Immature natural killer cell (primary cell): Measurements from ENCODE around the gene PPY. TPM values are rescaled to one million over a fixed set of nuclear protein-coding genes. Genes with fewer than 3 reads are reported as not detected.
A peak's percentile ranks its signal among the peaks of the same experiment; 100 is the strongest.

Experiments used
- DNase-seq, 3 donors: peaks; one replicate each; pipeline ENCODE4 v3.0.0; 2022; ENCODE audit warnings: mixed read lengths in 1 of 3
- H3K27ac Mint-ChIP-seq, 6 donors: one replicate each; pipeline ENCODE4 v1.8.0; 2020; ENCODE audit warnings: mixed read lengths in 6 of 6, mild to moderate bottlenecking in 5 of 6, inconsistent platforms in 4 of 6, moderate library complexity in 3 of 6
- H3K27me3 Mint-ChIP-seq, 3 donors: one replicate each; pipeline ENCODE4 v1.8.0; 2020 to 2021; ENCODE audit warnings: low read depth in 3 of 3, mild to moderate bottlenecking in 3 of 3, mixed read lengths in 3 of 3, moderate library complexity in 3 of 3, inconsistent platforms in 1 of 3
- H3K36me3 Mint-ChIP-seq, 3 donors: one replicate each; pipeline ENCODE4 v1.8.0; 2020; ENCODE audit warnings: mixed read lengths in 3 of 3, inconsistent platforms in 2 of 3, mild to moderate bottlenecking in 2 of 3
- H3K4me1 Mint-ChIP-seq, 2 donors: one replicate each; pipeline ENCODE4 v1.8.0; 2020; ENCODE audit warnings: inconsistent platforms in 2 of 2, mild to moderate bottlenecking in 2 of 2, mixed read lengths in 2 of 2, moderate library complexity in 1 of 2
- H3K4me3 Mint-ChIP-seq, 5 donors: one replicate each; pipeline ENCODE4 v1.8.0; 2020; ENCODE audit warnings: mild to moderate bottlenecking in 5 of 5, mixed read lengths in 5 of 5, inconsistent platforms in 3 of 5, moderate library complexity in 3 of 5
- H3K9me3 Mint-ChIP-seq, 6 donors: one replicate each; pipeline ENCODE4 v1.8.0; 2020; ENCODE audit warnings: mild to moderate bottlenecking in 6 of 6, mixed read lengths in 6 of 6, inconsistent platforms in 4 of 6, moderate library complexity in 3 of 6
- polyA plus RNA-seq, 3 donors: library from polyadenylated mRNA; unstranded; fragments of 300-500 nt; fragmentation: Illumina TruSeq; gene quantifications; one replicate each; pipeline ENCODE4 v1.2.3, GENCODE V29; 2021

Gene PPY
- polyA plus RNA-seq, 3 donors from 2014 or later: not detected

GRCh38 chr17:43913584-43913983 lies 28.7 kb downstream of the PPY start:
- Mint-ChIP-seq H3K4me1 (peaks cover 13% of the 10 kb centered on the region in 2 donors), H3K9me3 (no peaks in the 10 kb centered on the region), H3K27me3 (peaks cover 2 to 11% (median 5%) of the 10 kb centered on the region in 3 donors), H3K27ac (no peak overlapping the region), H3K36me3 (no peaks in the 10 kb centered on the region), H3K4me3 (no peak overlapping the region)
- DNase-seq: no peak

GRCh38 chr17:43912635-43913304 lies 29.5 kb downstream of the PPY start:
- Mint-ChIP-seq H3K27ac (no peak overlapping the region), H3K36me3 (no peaks in the 10 kb centered on the region), H3K4me3 (no peak overlapping the region), H3K27me3 (peaks cover 2 to 16% (median 5%) of the 10 kb centered on the region in 3 donors), H3K9me3 (no peaks in the 10 kb centered on the region), H3K4me1 (peaks cover 13 to 18% of the 10 kb centered on the region in 2 donors)
- no peak for DNase-seq

GRCh38 chr17:43911904-43912303 lies 30.4 kb downstream of the PPY start:
- no peaks in the 10 kb centered on the region for H3K36me3 Mint-ChIP-seq
- H3K4me1 Mint-ChIP-seq: peaks cover 7 to 11% of the 10 kb centered on the region in 2 donors
- H3K27me3 Mint-ChIP-seq: peaks cover 2 to 16% (median 6%) of the 10 kb centered on the region in 3 donors
- no peak overlapping the region for H3K4me3 Mint-ChIP-seq
- H3K9me3 Mint-ChIP-seq: no peaks in the 10 kb centered on the region
- DNase-seq: no peak
- H3K27ac Mint-ChIP-seq: no peak overlapping the region

- H3K4me1 Mint-ChIP-seq: peaks cover 9 to 15% of the 10 kb centered on the region in 2 donors
- H3K27ac Mint-ChIP-seq: no peak overlapping the region
- peaks cover 2 to 18% (median 10%) of the 10 kb centered on the region in 3 donors for H3K27me3 Mint-ChIP-seq
- no peaks in the 10 kb centered on the region for H3K36me3 Mint-ChIP-seq
- no peak for DNase-seq
- no peaks in the 10 kb centered on the region for H3K9me3 Mint-ChIP-seq
- H3K4me3 Mint-ChIP-seq: no peak overlapping the region
Measured at GRCh38 chr17:43909537-43910231, 32.6 kb downstream of the PPY start.

- H3K27ac Mint-ChIP-seq: no peak overlapping the region
- H3K36me3 Mint-ChIP-seq: no peaks in the 10 kb centered on the region
- H3K9me3 Mint-ChIP-seq: no peaks in the 10 kb centered on the region
- peaks cover 6 to 23% (median 10%) of the 10 kb centered on the region in 3 donors for H3K27me3 Mint-ChIP-seq
- DNase-seq: no peak
- peak overlapping the region in 3 of 5 donors; percentile 24 to 57 (median 36) for H3K4me3 Mint-ChIP-seq
- peaks cover 9 to 15% of the 10 kb centered on the region in 2 donors for H3K4me1 Mint-ChIP-seq
Measured at GRCh38 chr17:43907998-43908721, 34.1 kb downstream of the PPY start.

- Mint-ChIP-seq H3K36me3 (no peaks in the 10 kb centered on the region), H3K4me3 (peak within 1 kb of the TSS; percentile 62 to 78 (median 75)), H3K27me3 (peaks cover 6 to 23% (median 10%) of the 10 kb centered on the region in 3 donors), H3K4me1 (peaks cover 9 to 15% of the 10 kb centered on the region in 2 donors), H3K27ac (peak within 1 kb of the TSS in 1 of 6 donors; percentile 26), H3K9me3 (no peaks in the 10 kb centered on the region)
- DNase-seq: peak in 2 of 3 donors; percentile 18 to 25
Measured at GRCh38 chr17:43907425-43907981, 34.8 kb downstream of the PPY start, which contains the start of gene MPP2. Gene MPP2, minus strand, starts transcription at chr17:43907536. Its CDS starts 3,076 bp downstream, at chr17:43904460.

GRCh38 chr17:43906951-43907424 lies 35.3 kb downstream of the PPY start:
- Mint-ChIP-seq H3K27me3 (peaks cover 6 to 23% (median 10%) of the 10 kb centered on the region in 3 donors), H3K4me1 (peaks cover 9 to 15% of the 10 kb centered on the region in 2 donors), H3K9me3 (no peaks in the 10 kb centered on the region), H3K27ac (no peak overlapping the region), H3K36me3 (no peaks in the 10 kb centered on the region), H3K4me3 (peak overlapping the region; percentile 62 to 78 (median 75))
- no peak for DNase-seq

- H3K9me3 Mint-ChIP-seq: no peaks in the 10 kb centered on the region
- peak overlapping the region; percentile 62 to 78 (median 75) for H3K4me3 Mint-ChIP-seq
- H3K36me3 Mint-ChIP-seq: no peaks in the 10 kb centered on the region
Measured at GRCh38 chr17:43905985-43906852, 36.1 kb downstream of the PPY start.

GRCh38 chr17:43905400-43905984 lies 36.8 kb downstream of the PPY start:
- Mint-ChIP-seq H3K36me3 (no peaks in the 10 kb centered on the region), H3K27me3 (peaks cover 6 to 23% (median 12%) of the 10 kb centered on the region in 3 donors), H3K27ac (no peak overlapping the region), H3K4me1 (peaks cover 9 to 19% of the 10 kb centered on the region in 2 donors), H3K4me3 (no peak overlapping the region), H3K9me3 (no peaks in the 10 kb centered on the region)
- no peak for DNase-seq

More at GRCh38 chr17:43905985-43906852, 36.1 kb downstream of the PPY start:
- DNase-seq: peak in 2 of 3 donors; percentile 12 to 24
- peaks cover 9 to 15% of the 10 kb centered on the region in 2 donors for H3K4me1 Mint-ChIP-seq
- peak overlapping the region in 1 of 6 donors; percentile 26 for H3K27ac Mint-ChIP-seq
- H3K27me3 Mint-ChIP-seq: peaks cover 6 to 23% (median 10%) of the 10 kb centered on the region in 3 donors

- Mint-ChIP-seq H3K4me1 (peaks cover 9 to 11% of the 10 kb centered on the region in 2 donors), H3K9me3 (no peaks in the 10 kb centered on the region), H3K4me3 (no peak overlapping the region), H3K36me3 (no peaks in the 10 kb centered on the region), H3K27ac (no peak overlapping the region), H3K27me3 (peaks cover 9 to 22% (median 10%) of the 10 kb centered on the region in 3 donors)
- no peak for DNase-seq
Measured at GRCh38 chr17:43901861-43902589, 40.3 kb downstream of the PPY start.

- Mint-ChIP-seq H3K27me3 (peaks cover 3 to 25% (median 12%) of the 10 kb centered on the region in 3 donors), H3K4me3 (peak overlapping the region; percentile 56 to 74 (median 66)), H3K27ac (no peak overlapping the region), H3K9me3 (no peaks in the 10 kb centered on the region), H3K36me3 (no peaks in the 10 kb centered on the region), H3K4me1 (peaks cover under 1 to 5% of the 10 kb centered on the region in 2 donors)
- no peak for DNase-seq
Measured at GRCh38 chr17:43900858-43901754, 41.2 kb downstream of the PPY start.
